GM19043 (cell line): Measurements from ENCODE around the gene R3HCC1L.
"Not testable (repeated sequence)": the region's sequence is repeated elsewhere in the genome, so short reads cannot be mapped to it uniquely, and the experiment has no call there.

Source experiments
- ATAC-seq: cut with Tn5 transposase; IDR thresholded peaks from one replicate; pipeline ENCODE4 v1.9.1; 2021; ENCODE audit warnings: low read depth; ENCODE audit not compliant: unreplicated experiment

R3HCC1L gene

GRCh38 chr10:98170249-98171117 is 36.0 kb downstream of the R3HCC1L start:
- no peak for ATAC-seq

GRCh38 chr10:98172073-98172472 is 37.6 kb downstream of the R3HCC1L start:
- no peak for ATAC-seq

- no peak for ATAC-seq
Measured at GRCh38 chr10:98172495-98172894, 38.0 kb downstream of the R3HCC1L start.

- no peak for ATAC-seq
Measured at GRCh38 chr10:98173260-98173659, 38.8 kb downstream of the R3HCC1L start.

- not testable (repeated sequence) for ATAC-seq
Measured at GRCh38 chr10:98182351-98182915, 48.0 kb downstream of the R3HCC1L start.

GRCh38 chr10:98186681-98187080 is 52.2 kb downstream of the R3HCC1L start:
- no peak for ATAC-seq

- not testable (repeated sequence) for ATAC-seq
Measured at GRCh38 chr10:98190773-98191172, 56.3 kb downstream of the R3HCC1L start.

- ATAC-seq, result no peak
Measured at GRCh38 chr10:98193037-98193436, 58.6 kb downstream of the R3HCC1L start.

- no peak for ATAC-seq
Measured at GRCh38 chr10:98194633-98195032, 60.2 kb downstream of the R3HCC1L start.

GRCh38 chr10:98195120-98195519 is 60.7 kb downstream of the R3HCC1L start:
- no peak for ATAC-seq

GRCh38 chr10:98196985-98197384 is 62.5 kb downstream of the R3HCC1L start:
- ATAC-seq, result no peak

- ATAC-seq, result no peak
Measured at GRCh38 chr10:98201760-98202159, 67.3 kb downstream of the R3HCC1L start.

- no peak for ATAC-seq
Measured at GRCh38 chr10:98202378-98202777, 67.9 kb downstream of the R3HCC1L start.

GRCh38 chr10:98205351-98205750 is 70.9 kb downstream of the R3HCC1L start:
- no peak for ATAC-seq

- ATAC-seq, result no peak
Measured at GRCh38 chr10:98208925-98209324, 74.5 kb downstream of the R3HCC1L start.

- ATAC-seq, result no peak
Measured at GRCh38 chr10:98209441-98209840, 75.0 kb downstream of the R3HCC1L start.

- ATAC-seq, result no peak
Measured at GRCh38 chr10:98212196-98212595, 77.7 kb downstream of the R3HCC1L start.

GRCh38 chr10:98213740-98214139 is 79.3 kb downstream of the R3HCC1L start:
- ATAC-seq, result no peak

- no peak for ATAC-seq
Measured at GRCh38 chr10:98215373-98215772, 80.9 kb downstream of the R3HCC1L start.

- no peak for ATAC-seq
Measured at GRCh38 chr10:98217801-98218200, 83.3 kb downstream of the R3HCC1L start.

- ATAC-seq, result no peak
Measured at GRCh38 chr10:98223874-98224273, 89.4 kb downstream of the R3HCC1L start.

- ATAC-seq, result no peak
Measured at GRCh38 chr10:98224509-98224908, 90.1 kb downstream of the R3HCC1L start.
